GM12864 (cell line): ENCODE data around the gene MTCL3.

Experiments
- DNase-seq: peaks from one replicate; pipeline ENCODE4 v3.0.0-alpha.2; 2011; ENCODE audit warnings: low read depth
- H3K4me3 ChIP-seq: 2 replicates; pipeline ENCODE4 v1.5.1; 2011; ENCODE audit warnings: mild to moderate bottlenecking, low read depth, low read length, control low read depth
- TF ChIP-seq, protein P1 (sequence below): IDR thresholded peaks from 2 replicates; pipeline ENCODE4 v1.5.1; 2011; ENCODE audit warnings: low read depth, mild to moderate bottlenecking, moderate library complexity, low read length, control low read depth, inconsistent platforms; ENCODE audit errors: missing control alignments

The MTCL3 gene

DNA sequence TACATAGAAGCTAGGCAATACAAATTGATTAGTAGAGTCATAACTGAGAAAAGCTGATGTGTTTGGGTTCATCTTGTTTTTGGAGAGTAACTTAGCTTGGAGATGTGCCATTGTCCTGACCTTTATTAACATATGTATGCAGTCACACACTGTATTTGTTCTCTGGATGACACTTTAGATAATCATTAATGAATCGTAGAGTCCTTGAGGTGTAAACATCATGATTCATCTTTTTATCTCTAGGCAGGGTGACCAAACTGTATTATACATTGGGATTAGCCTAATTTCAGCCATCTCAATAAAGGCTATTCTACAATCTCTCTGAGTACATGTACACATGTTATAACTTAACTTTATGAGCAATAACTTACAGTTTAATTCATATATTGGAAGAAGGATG lies 3.6 kb upstream of the MTCL3 start:
- TF ChIP-seq, protein P1, sequence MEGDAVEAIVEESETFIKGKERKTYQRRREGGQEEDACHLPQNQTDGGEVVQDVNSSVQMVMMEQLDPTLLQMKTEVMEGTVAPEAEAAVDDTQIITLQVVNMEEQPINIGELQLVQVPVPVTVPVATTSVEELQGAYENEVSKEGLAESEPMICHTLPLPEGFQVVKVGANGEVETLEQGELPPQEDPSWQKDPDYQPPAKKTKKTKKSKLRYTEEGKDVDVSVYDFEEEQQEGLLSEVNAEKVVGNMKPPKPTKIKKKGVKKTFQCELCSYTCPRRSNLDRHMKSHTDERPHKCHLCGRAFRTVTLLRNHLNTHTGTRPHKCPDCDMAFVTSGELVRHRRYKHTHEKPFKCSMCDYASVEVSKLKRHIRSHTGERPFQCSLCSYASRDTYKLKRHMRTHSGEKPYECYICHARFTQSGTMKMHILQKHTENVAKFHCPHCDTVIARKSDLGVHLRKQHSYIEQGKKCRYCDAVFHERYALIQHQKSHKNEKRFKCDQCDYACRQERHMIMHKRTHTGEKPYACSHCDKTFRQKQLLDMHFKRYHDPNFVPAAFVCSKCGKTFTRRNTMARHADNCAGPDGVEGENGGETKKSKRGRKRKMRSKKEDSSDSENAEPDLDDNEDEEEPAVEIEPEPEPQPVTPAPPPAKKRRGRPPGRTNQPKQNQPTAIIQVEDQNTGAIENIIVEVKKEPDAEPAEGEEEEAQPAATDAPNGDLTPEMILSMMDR = no peak
- no peak for DNase-seq
- no peak overlapping the region for H3K4me3 ChIP-seq

GRCh38 chr6:127520066-127520465 lies 931 bp upstream of the MTCL3 start:
- TF ChIP-seq, protein P1 = no peak
- H3K4me3 ChIP-seq = no peak overlapping the region
- DNase-seq = no peak

DNA sequence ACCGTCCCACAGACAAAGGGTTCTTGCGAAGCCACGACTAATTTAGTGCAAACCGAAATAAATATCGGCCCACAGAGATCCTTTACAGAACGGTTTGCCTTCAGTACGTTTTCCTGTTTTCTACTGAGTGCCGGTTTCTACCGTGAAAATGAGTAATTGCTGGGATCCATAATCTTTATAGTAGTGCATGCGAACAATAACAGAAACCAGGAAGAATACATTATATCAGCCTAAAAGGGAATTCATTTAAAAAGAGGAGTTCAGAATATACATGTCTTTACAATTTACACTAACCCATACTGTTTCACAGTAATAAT lies 292 bp upstream of the MTCL3 start:
- no peak for DNase-seq
- TF ChIP-seq, protein P1 = no peak
- H3K4me3 ChIP-seq = no peak overlapping the region

DNA sequence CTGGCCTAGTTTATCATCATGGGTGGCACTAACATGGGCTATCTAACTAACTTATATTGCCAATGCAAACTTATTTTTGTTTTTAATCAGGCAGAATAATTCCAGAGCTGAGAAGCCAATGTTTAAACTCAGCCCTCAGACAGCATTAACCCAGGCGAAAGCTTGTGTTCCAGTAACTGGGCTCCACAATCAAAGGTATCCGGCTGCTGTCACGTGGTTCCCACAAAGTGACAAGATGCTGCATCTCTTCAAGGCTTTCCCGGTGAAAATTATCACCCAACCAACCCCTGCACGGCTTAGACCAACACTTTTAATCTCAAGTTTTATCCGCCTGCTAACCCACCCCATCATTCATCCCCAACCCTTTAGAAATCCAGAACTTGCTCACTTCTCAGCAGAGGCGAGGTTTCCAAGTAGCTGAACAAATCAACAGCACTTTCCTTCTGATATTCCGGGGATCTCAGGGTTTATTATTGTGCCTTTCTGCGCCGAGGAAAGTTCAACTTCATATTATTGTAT lies 885 bp downstream of the MTCL3 start:
- TF ChIP-seq, protein P1 = no peak
- no peak for DNase-seq
- H3K4me3 ChIP-seq = no peak overlapping the region

DNA sequence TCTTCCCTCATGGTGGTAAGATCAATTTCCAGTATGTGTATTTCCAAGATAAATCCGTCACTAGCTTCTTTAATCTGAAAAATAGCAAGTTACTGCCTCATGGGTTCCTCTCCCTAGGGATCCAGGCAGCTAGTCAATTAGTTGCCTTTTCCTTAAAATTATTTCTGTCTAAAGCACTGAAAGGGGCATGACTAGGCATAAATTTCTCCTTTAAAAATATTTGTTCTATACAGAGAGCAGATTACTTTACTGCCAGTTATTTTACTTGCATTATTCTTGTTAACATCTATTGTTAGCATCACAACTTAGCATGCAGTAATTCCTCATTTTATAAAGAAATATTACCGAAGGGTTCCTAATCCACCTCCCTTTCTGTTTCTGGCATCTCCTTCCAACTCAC lies 1.4 kb downstream of the MTCL3 start:
- TF ChIP-seq, protein P1 = no peak
- no peak for DNase-seq
- H3K4me3 ChIP-seq = no peak overlapping the region

- no peak for DNase-seq
- TF ChIP-seq, protein P1 = peak; percentile 86
- H3K4me3 ChIP-seq = peak overlapping the region; percentile 51
These were observed 2.4 kb downstream of the MTCL3 start for GRCh38 chr6:127516662-127517273.
